Inflammatory macrophage treated with lipopolysaccharide for 4 hours (primary cell): ENCODE data around the gene OSBPL10.
"Not testable (repeated sequence)": the region's sequence is repeated elsewhere in the genome, so short reads cannot be mapped to it uniquely, and the experiment has no call there.

ENCODE experiments used
- DNase-seq: peaks from one replicate; pipeline ENCODE4 v3.0.0-alpha.2; 2020

Gene OSBPL10

GRCh38 chr3:31802981-31803740, 177.9 kb downstream of the OSBPL10 start:
- DNase-seq = peak; percentile 70

- DNase-seq = no peak
Observed at GRCh38 chr3:31800436-31800835, 180.6 kb downstream of the OSBPL10 start.

- DNase-seq = no peak
Observed at GRCh38 chr3:31798840-31799239, 182.2 kb downstream of the OSBPL10 start.

GRCh38 chr3:31793821-31794220, 187.2 kb downstream of the OSBPL10 start:
- DNase-seq = no peak

GRCh38 chr3:31791090-31791430, 190.0 kb downstream of the OSBPL10 start:
- DNase-seq = no peak

GRCh38 chr3:31790193-31791089, 190.6 kb downstream of the OSBPL10 start:
- no peak for DNase-seq

GRCh38 chr3:31789429-31789828, 191.6 kb downstream of the OSBPL10 start:
- DNase-seq = no peak

GRCh38 chr3:31785734-31786133, 195.3 kb downstream of the OSBPL10 start:
- DNase-seq = no peak

- DNase-seq = no peak
Observed at GRCh38 chr3:31785286-31785685, 195.8 kb downstream of the OSBPL10 start.

GRCh38 chr3:31783851-31784250, 197.2 kb downstream of the OSBPL10 start:
- DNase-seq = not testable (repeated sequence)

GRCh38 chr3:31782306-31782705, 198.8 kb downstream of the OSBPL10 start:
- DNase-seq = not testable (repeated sequence)

GRCh38 chr3:31779514-31779913, 201.5 kb downstream of the OSBPL10 start:
- DNase-seq = no peak

- no peak for DNase-seq
Observed at GRCh38 chr3:31777887-31778286, 203.2 kb downstream of the OSBPL10 start.

GRCh38 chr3:31777092-31777491, 204.0 kb downstream of the OSBPL10 start:
- DNase-seq = no peak

- DNase-seq = no peak
Observed at GRCh38 chr3:31776016-31776415, 205.0 kb downstream of the OSBPL10 start.

- DNase-seq = no peak
Observed at GRCh38 chr3:31775383-31775782, 205.7 kb downstream of the OSBPL10 start.

GRCh38 chr3:31772758-31773473, 208.1 kb downstream of the OSBPL10 start:
- DNase-seq = no peak

- no peak for DNase-seq
Observed at GRCh38 chr3:31772272-31772671, 208.8 kb downstream of the OSBPL10 start.

- DNase-seq = no peak
Observed at GRCh38 chr3:31770822-31771326, 210.2 kb downstream of the OSBPL10 start.

GRCh38 chr3:31768479-31769125, 212.5 kb downstream of the OSBPL10 start:
- DNase-seq = peak; percentile 58

- no peak for DNase-seq
Observed at GRCh38 chr3:31767920-31768319, 213.1 kb downstream of the OSBPL10 start.

- no peak for DNase-seq
Observed at GRCh38 chr3:31766669-31767068, 214.4 kb downstream of the OSBPL10 start.

GRCh38 chr3:31765871-31766270, 215.2 kb downstream of the OSBPL10 start:
- DNase-seq = no peak
